Left lobe of liver (tissue), 2 donors: ENCODE results near the gene ITSN1. TPM values are rescaled to one million over a fixed set of nuclear protein-coding genes. Genes with fewer than 3 reads are reported as not detected.
"Not testable (repeated sequence)": the region's sequence is repeated elsewhere in the genome, so short reads cannot be mapped to it uniquely, and the experiment has no call there.

ENCODE experiments used
- ATAC-seq: fragments of 200-7000 bp; cut with Tn5 transposase; one replicate; pipeline ENCODE4 v1.9.1; 2020; ENCODE audit warnings: mild to moderate bottlenecking, moderate library complexity
- DNase-seq: peaks from one replicate; pipeline ENCODE4 v3.0.0-alpha.2; 2020; ENCODE audit warnings: low spot score
- total RNA-seq: library from RNA; stranded (reverse); gene quantifications from one replicate; pipeline ENCODE4 v1.2.1, GENCODE V29; 2021
- donor health status: DM: no; HTN: no; CAD: no; lungs with moderate emphysema.
- donor health status: DM: no; HTN: yes; CAD: no.

ITSN1 gene
- total RNA-seq, 1 donor from 2014 or later = 33.6 TPM

DNA sequence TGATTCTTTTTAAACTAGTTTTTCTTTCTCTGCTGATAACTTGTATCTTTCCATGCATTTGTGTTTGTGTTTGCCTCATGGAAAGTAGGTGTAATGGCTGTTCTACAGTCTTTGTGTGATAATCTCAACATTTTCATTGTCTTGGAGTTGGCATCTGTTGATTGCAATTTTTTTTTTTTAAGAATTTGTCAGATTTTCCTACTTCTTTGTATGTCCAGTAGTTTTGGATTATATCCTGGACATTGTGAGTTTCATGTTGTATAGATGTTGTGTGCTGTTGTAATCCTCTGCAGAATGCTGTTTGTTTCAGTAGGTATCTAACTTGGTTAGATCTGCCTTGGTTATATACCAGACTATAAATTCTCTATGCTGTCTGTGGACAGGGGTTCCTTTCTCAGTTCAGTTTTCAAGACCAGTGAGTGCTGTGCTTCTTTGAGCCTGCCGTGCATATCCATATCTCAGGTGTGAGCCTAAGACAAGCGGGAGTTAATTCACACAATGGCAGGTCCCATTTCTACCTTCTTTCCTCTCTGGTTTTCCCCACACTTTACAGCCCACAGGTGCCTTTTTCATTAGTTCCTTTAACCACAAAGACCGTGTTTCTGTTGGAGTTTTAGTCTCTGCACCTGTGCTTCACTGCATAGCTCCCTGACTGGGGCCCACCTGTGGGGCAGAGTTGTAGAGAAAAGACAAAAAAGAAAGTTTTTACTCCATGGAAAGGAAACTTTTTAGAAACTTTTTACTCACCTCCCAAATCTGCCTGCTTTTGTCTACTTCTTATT lies 69.9 kb downstream of the ITSN1 start:
- DNase-seq = no peak

DNA sequence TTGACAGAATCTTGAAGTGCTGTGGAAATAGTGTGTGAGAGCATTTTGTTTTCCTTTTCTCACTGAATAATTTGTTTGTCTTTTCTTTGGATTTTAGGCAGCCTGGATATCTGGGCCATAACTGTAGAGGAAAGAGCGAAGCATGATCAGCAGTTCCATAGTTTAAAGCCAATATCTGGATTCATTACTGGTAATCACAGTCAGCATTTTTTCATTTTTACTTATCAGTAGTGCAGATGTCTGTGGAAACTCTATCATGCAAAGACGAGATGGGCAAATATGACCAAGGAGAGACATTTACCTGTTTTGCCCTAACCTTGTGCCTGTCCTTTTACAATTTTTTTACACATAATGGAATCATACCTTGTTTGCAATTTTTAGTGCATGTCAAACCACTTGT lies 78.8 kb downstream of the ITSN1 start:
- no peak for DNase-seq

More for the DNA sequence above, 69.9 kb downstream of the ITSN1 start:
- ATAC-seq = peak; percentile 10

DNA sequence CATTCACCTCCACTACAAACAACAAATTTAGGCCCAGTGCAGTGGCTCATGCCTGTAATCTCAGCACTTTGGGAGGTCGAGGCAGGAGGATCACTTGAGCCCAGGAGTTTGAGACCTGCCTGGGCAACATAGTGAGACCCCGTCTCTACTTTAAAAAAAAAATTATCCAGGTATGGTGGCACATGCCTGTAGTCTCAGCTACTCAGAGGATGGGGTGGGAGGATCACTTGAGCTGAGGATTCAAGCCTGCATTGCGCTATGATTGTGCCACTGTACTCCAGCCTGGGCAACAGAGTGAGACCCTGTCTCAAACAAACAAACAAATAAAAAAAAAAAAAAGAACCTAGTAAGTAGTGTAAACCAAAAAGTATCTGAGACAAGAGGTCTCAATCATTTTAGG lies 86.8 kb downstream of the ITSN1 start:
- ATAC-seq, DNase-seq: not testable (repeated sequence)

More for the DNA sequence above, 78.8 kb downstream of the ITSN1 start:
- ATAC-seq = no peak

DNA sequence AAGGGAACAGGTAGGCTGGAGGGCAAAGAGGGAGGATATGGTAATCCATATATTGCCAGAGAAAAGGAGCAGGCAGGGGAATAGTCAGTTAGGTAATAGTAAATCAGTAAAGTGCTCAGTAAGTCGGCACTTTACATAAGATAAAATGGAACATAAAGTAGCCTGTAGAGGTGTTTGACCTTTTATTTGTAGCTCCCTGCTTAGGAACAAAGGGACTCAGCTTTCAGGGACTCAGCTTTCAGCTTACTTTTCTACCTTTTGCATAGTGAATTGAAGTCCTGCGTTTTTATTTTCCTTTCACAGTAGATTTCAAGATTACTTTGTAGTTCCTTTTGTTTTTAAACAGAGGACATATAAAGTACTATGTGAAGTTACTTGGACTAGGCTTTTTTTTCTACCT lies 87.3 kb downstream of the ITSN1 start:
- ATAC-seq (no peak), DNase-seq (no peak)

DNA sequence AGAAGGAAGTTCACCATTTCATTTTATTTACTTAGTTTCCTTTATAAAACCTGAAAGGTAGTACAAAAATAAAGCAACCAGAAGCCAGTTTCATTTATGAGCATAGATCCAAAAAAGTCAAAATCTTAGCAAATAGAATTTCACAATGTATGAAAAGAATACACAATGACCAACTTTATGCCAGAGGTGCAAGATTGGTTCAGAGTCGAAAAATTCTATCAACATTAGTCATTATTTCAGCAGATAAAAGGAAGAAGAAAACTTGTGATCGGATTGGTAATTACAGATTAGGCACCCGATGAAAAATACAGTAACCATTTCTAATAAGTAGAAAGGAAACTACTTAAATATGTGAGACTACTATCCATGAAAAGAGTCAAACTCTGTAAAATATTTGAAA lies 89.1 kb downstream of the ITSN1 start:
- DNase-seq (no peak), ATAC-seq (no peak)

DNA sequence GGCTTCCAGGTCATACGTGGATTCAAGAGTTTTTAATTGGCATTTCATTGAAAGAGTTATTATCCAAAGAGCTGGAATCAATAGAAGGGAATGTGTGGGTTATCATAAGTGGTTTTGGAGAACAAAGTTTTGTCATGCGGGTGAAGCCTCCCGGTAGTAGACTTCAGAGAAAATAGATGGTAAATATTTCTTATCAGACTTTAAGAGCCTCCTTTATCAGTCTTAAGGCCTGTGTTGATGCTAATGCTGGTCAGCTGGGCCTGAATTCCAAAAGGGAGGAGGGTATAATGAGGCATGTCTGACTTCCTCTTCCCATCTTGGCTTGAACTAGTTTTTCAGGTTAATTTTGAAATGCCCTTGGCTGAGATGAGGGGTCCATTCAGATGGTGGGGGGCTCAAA lies 89.7 kb downstream of the ITSN1 start:
- no peak for DNase-seq

DNA sequence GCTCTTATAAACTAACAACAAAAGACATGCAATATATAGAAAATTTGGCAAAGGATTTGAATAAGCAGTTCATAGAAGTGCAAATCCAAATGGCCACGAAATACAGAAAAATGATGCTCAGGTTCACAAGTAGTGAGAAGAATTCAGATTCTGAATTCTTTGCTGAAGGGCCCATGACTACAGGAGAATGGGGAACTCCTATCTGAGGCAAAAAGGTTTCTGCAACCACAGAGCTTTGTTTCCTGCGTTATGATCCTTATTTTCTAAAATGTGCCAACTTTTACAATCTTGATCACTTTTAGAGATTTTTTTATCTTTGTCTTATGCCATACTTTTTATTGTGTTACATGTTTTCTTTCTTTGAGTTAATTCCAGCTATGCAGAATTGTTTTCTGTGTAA lies 91.3 kb downstream of the ITSN1 start:
- no peak for ATAC-seq

More for the DNA sequence above, 89.7 kb downstream of the ITSN1 start:
- no peak for ATAC-seq

DNA sequence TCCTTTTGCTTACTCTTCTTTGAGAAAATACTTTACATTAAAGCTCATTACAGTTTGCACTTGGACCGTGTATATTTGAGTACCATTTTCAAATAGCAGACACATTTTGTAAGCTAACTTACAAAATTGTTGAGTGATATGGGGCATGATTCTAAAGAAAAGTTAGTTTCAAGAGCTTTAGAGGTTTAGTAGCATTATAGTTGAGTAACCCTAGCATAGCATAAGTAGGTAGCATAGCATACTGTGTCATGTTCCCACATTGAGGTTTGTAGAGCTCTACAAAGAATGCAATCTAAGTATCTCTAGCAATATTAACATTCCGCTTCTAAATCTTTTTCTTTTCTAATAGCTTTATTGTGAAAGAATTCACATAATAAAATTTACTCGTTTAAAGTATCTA lies 92.0 kb downstream of the ITSN1 start:
- ATAC-seq = no peak
- no peak for DNase-seq

More for the DNA sequence above, 91.3 kb downstream of the ITSN1 start:
- no peak for DNase-seq

DNA sequence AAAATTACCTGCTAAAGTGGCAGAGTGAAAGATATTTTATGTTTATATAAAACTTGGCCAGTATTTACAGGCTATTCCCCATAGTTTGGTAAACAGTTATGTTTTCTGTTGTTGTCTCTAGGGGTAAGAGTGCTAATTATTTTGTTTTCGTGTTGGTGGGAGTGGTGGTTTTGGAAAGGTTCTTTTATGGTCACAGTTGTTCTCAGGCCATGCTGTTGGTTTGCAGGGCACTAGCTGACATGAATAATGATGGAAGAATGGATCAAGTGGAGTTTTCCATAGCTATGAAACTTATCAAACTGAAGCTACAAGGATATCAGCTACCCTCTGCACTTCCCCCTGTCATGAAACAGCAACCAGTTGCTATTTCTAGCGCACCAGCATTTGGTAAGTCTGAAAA lies 92.5 kb downstream of the ITSN1 start:
- DNase-seq = no peak
- no peak for ATAC-seq

- DNase-seq = no peak
- ATAC-seq = no peak
These were observed 94.3 kb downstream of the ITSN1 start for GRCh38 chr21:33736569-33736968.

- ATAC-seq (no peak), DNase-seq (no peak)
These were observed 97.4 kb downstream of the ITSN1 start for GRCh38 chr21:33739701-33740100.

GRCh38 chr21:33747420-33747819 lies 105.1 kb downstream of the ITSN1 start:
- ATAC-seq = no peak
- DNase-seq = no peak

DNA sequence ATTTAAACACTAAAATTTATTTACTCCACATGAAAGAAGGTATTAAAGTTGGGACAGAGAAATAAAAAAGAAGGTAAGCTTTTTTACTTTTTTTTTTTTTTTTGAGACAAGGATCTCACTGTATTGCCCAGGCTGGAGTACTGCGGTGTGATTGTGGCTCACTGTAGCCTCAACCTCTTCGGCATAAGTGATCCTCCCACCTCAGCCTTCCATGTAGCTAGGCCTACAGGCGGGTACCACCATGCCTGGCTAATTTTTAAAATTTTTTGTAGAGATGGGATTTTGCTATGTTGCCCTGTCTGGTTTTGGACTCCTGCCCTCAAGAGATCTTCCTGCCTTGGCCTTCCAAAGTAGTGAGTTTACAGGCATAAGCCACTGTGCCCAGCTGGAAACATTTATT lies 106.6 kb downstream of the ITSN1 start:
- DNase-seq = no peak
- ATAC-seq = no peak

- ATAC-seq (no peak), DNase-seq (no peak)
These were observed 107.7 kb downstream of the ITSN1 start for GRCh38 chr21:33750017-33750416.

- DNase-seq = no peak
- no peak for ATAC-seq
These were observed 108.8 kb downstream of the ITSN1 start for GRCh38 chr21:33751120-33751519.

DNA sequence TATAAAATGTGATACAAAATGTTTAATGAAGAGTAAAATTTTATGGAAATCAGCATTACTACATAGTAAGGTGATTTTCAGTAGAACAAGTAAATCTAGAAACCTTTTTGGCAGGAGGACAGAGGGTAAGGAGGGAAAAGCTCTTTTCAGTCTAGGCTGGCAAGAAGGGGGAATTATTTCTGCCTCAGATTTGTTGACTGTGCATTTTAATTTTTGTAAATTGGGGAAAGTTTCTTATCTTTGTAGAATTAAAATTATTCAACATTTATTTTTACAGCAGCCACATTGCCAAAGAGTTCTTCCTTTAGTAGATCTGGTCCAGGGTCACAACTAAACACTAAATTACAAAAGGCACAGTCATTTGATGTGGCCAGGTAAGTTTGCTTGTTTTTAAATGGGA lies 109.2 kb downstream of the ITSN1 start:
- DNase-seq (no peak), ATAC-seq (no peak)

GRCh38 chr21:33752260-33752659 lies 110.0 kb downstream of the ITSN1 start:
- no peak for DNase-seq
- ATAC-seq = no peak

- ATAC-seq (no peak), DNase-seq (no peak)
These were observed 111.6 kb downstream of the ITSN1 start for GRCh38 chr21:33753886-33754285.

DNA sequence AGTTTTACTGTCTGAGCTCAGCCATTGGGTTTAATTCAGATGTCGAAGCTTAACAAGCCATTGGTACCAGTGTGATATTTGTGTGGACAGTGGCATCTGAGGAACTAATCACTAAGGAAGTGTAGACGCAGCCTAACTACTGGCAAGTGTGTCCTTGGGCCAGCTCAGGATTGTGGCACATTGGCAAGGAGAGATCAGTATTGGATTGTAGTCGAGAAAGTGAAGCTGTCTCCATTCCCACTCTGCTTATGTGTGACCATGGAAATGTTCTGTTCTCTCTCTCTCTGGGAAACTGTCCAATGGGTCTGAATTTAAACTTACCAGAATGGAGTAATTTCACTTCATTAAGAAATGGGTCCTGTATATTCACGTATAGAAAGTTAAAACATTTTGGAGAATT lies 112.2 kb downstream of the ITSN1 start:
- DNase-seq (no peak), ATAC-seq (peak; percentile 72)

GRCh38 chr21:33755354-33755753 lies 113.1 kb downstream of the ITSN1 start:
- no peak for DNase-seq
- ATAC-seq = no peak

DNA sequence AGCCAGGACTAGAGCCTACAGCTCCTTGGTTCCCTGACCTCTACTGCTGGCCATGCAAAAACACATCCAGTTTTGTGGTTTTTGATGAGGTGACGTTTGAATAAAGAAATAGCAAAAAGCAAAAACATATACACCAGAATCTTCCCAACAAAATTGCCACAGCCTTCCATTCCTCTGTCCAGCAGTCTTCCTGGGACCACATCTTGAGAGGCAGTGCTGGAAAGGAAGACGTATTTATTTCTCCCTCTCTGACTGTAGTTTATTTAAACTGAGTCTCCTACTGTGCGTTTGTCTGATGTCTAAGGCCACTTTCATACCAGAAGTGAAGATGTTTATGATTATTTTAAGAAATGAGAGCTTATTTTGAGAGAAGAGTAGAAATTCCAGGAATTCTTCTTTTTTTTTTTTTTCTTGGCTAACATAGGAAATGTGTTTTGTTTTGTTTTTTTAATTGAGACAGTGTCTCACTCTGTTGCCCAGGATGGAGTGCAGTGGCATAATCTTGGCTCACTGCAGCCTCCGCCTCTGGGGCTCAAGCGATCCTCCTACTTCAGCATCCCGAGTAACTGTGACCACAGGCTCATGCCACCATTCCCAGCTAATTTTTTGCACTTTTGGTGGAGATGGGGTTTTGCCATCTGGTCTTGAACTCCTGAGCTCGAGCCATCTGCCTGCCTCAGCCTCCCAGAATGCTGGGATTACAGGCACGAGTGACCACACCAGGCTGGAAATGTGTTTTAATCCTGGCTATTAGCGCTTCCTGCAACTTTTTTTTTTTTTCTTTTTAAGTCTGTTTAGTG lies 118.5 kb downstream of the ITSN1 start:
- ATAC-seq (peak; percentile 34), DNase-seq (no peak)

DNA sequence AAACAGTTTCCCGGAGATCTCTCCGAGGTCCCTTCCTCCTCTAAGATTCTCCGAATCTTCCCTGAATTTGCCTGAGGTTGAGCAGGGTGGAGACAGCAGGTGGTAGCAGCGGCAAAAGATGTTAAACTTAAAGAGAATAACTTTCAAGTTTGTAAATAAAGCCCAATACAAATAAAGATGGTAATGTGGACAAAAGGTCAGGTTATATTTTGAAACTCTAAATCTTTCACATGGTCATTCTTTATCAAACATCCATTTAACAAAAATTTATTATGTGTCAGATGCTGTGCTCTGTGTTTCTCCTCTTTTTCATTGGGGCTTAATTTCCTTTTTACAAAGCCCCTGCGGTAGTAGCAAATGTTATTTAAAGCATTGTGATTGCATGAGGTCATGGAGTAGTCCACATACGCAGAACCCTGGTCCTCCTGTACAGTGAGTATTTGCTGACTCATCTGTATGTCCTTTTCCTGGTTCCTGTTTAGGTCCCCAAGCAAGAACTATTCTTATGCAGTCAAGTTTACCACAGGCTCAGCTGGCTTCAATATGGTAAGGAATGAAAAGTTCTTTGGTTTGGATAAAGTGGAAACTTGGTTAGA lies 119.2 kb downstream of the ITSN1 start:
- DNase-seq = no peak
- ATAC-seq = peak; percentile 80
